Adrenal gland (tissue), 12 donors: ENCODE data around the gene IFNL1. TPM values are rescaled to one million over a fixed set of nuclear protein-coding genes. Genes with fewer than 3 reads are reported as not detected.

Source experiments
- DNase-seq, 7 donors: peaks; one replicate each; pipeline ENCODE4 v3.0.0-alpha.2; 2019 to 2020
- H3K27ac ChIP-seq, 5 donors: fragments of 200-600 bp; sonication (generic) in 4 of 5; 1 replicate in 3 of 5; 2 replicates in 2 of 5; pipeline versions ENCODE4 v1.5.1 to v1.8.0; 2016 to 2020; ENCODE audit warnings: mild to moderate bottlenecking in 1 of 5
- H3K27me3 ChIP-seq: fragments of 200-600 bp; 2 replicates; pipeline ENCODE4 v1.8.0; 2021
- H3K36me3 ChIP-seq, 2 donors: fragments of 200-600 bp; replicated peaks in 1 of 2; 1 replicate in 1 of 2; 2 replicates in 1 of 2; pipeline versions ENCODE4 v1.5.1 to v1.8.0; 2018 to 2022
- H3K4me1 ChIP-seq, 2 donors: fragments of 200-600 bp; replicated peaks in 1 of 2; 1 replicate in 1 of 2; 2 replicates in 1 of 2; pipeline versions ENCODE4 v1.5.1 to v1.8.0; 2018 to 2021
- H3K4me3 ChIP-seq, 4 donors: fragments of 200-600 bp; sonication (generic) in 3 of 4; one replicate each; pipeline ENCODE4 v1.5.1; 2016 to 2018
- H3K9me3 ChIP-seq, 3 donors: fragments of 200-600 bp; sonication (generic) in 1 of 3; replicated peaks in 1 of 3; 1 replicate in 2 of 3; 2 replicates in 1 of 3; pipeline versions ENCODE4 v1.5.1 to v1.8.0; 2016 to 2021
- CTCF ChIP-seq, 6 experiments: fragments of 450-650 bp in 4 of 6; fragments of 200-600 bp in 2 of 6; sonication (generic) in 1 of 6; IDR thresholded peaks; 1 replicate in 5 of 6; 2 replicates in 1 of 6; pipeline versions ENCODE4 v1.5.1 to v1.8.0; 2016 to 2021; ENCODE audit warnings: antibody characterized with exemption in 6 of 6, mild to moderate bottlenecking in 2 of 6, moderate library complexity in 1 of 6
- POLR2A ChIP-seq, 2 donors: fragments of 450-650 bp; IDR thresholded peaks; one replicate each; pipeline ENCODE4 v1.6.1; 2017; ENCODE audit warnings: antibody characterized with exemption in 2 of 2, mild to moderate bottlenecking in 2 of 2, moderate library complexity in 1 of 2
- WGBS, 4 donors: extraction: QIAGEN DNeasy Blood & Tissue Kit in 2 of 4; methylation state at CpG; one replicate each; pipeline versions ENCODE4 v1.1.5 to v1.1.7; 2013 to 2017; 5-methylcytosine and 5-hydroxymethylcytosine counted together
- intact Hi-C, 2 donors: fragments of 100-400 bp; cut with DNase I; formaldehyde crosslinking; loops; one replicate each; pipeline versions ENCODE4 v1.14.1 to v1.15.0; 2022 to 2023
- polyA plus RNA-seq, 3 donors: library from polyadenylated mRNA; stranded (reverse); fragments of 200-250 nt in 2 of 3; fragments of 350-450 nt in 1 of 3; fragmentation: Illumina TruSeq in 1 of 3; extraction: RNeasy Lipid Tissue Mini Kit (QIAGEN cat#74804) in 1 of 3; gene quantifications; one replicate each; pipeline ENCODE4 v1.2.3, GENCODE V29; 2013 to 2014
- total RNA-seq, 9 donors: library from RNA; depleted of rRNA in 4 of 9; stranded (reverse); fragments of >200 nt in 4 of 9; fragments of 120-200 nt in 1 of 9; fragmentation: NEBNext Ultra II Directional in 1 of 9; extraction: Animal tissue kit (Norgen Biotek cat#: 25700) in 1 of 9; gene quantifications; one replicate each; pipeline versions ENCODE4 v1.1.0 to v1.2.4, GENCODE V29; 2013 to 2023
- donor health status: healthy with polysubstance abuse.
- donor health status: Bipolar disorder and iron deficiency.
- donor health status: DM: yes; HTN: yes; CAD: no.
- donor health status: DM: no; HTN: no; CAD: no.
- donor health status: DM: no; HTN: no; CAD: no.
- donor health status: DM: yes; HTN: yes; CAD: no.

IFNL1 gene
- total and polyA plus RNA-seq, 12 donors, result not detected

DNA sequence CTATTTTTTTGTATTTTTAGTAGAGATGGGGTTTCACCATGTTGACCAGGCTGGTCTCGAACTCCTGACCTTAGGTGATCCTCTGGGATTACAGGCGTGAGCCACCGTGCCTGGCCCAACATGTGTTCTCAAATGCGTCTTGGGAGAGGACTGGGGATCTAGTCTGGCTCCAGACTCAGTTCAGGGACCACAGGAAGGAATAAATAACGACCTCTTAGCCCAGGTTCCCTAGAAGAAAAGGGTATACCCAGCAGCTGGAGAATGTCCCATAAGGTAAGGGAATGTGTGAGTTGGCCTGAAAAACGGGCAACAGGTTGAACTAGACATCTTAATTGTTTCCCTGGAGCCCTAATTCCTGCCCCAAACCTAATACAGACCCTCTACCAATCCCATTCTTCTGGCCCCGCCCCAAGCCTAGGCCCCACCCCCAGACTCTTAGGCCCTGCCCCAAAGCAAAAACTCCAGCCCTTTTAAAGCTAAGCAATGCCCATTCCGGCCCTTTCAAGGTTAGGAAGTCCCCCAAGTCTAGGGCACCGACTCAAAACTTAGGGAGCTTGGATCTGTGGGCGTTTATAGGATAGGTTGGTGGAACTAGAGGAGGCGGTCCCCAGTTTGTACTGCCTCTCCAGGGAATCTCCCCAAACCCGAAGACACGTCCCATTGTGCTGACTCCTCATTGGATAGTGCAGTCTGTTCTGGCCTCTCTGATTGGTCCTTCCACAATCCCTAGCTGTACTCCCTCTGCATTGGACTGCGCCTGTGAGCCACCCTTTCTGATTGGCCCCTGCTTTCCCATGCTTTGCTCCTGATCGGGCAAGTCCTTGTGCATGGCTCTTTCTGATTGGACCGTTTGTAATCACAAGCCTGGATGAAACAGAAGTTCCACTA lies 29.8 kb downstream of the IFNL1 start:
- DNase-seq, result no peak
- Histone ChIP-seq H3K4me1 (no peaks in the 10 kb centered on the region), H3K4me3 (no peak overlapping the region), H3K9me3 (no peaks in the 10 kb centered on the region), H3K36me3 (no peaks in the 10 kb centered on the region), H3K27me3 (no peaks in the 10 kb centered on the region), H3K27ac (no peak overlapping the region)
- no peak for TF ChIP-seq CTCF (IDR thresholded peaks at IDR 0.05)
- no peak for TF ChIP-seq POLR2A (IDR thresholded peaks at IDR 0.05)
- intact Hi-C loops, result loop anchor here (5.0 to 10.0 kb wide), 3 partner anchors 121 to 214 kb away; partner anchors contain the start of genes PAK4 (in 1 of the 2) and SYCN (in 1 of the 2)
- WGBS, 4 donors, result 80 to 81% (median 81%) methylated on average over 11 to 16 of the region's 16 CpGs

DNA sequence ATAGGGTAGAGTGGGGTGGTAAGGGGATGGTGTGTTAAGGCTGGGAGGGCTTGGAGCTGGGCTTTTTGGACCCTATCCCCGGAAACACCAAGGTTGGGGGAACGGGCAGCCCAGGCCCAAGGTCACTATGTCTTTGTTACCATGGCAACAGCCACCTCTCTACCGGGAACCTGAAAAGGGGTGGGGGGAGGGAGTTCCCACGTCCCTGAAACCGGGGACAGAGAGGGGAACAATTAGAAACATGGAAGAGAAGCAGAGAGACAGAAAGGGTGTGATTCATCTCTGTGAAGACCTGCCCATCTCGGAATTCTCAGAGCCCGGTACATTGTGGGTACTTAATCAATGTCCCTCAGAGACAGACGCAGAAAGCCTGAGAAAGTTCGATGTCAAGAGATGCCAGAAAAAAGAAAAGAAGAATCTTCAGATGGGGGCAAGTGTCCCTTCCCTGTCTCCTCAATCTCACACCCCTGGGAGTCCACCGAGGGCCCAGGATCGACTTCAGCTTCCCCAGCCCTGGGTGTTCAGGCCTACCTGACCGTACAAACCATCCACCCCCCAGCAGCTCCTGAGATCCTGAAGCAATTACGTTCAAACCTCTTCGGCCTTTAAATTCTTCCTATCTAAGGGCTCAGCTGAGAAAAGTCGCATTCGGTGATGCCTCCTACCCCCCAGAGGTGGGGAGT lies 31.3 kb downstream of the IFNL1 start:
- no peak for TF ChIP-seq CTCF (IDR thresholded peaks at IDR 0.05)
- no peak for TF ChIP-seq POLR2A (IDR thresholded peaks at IDR 0.05)

DNA sequence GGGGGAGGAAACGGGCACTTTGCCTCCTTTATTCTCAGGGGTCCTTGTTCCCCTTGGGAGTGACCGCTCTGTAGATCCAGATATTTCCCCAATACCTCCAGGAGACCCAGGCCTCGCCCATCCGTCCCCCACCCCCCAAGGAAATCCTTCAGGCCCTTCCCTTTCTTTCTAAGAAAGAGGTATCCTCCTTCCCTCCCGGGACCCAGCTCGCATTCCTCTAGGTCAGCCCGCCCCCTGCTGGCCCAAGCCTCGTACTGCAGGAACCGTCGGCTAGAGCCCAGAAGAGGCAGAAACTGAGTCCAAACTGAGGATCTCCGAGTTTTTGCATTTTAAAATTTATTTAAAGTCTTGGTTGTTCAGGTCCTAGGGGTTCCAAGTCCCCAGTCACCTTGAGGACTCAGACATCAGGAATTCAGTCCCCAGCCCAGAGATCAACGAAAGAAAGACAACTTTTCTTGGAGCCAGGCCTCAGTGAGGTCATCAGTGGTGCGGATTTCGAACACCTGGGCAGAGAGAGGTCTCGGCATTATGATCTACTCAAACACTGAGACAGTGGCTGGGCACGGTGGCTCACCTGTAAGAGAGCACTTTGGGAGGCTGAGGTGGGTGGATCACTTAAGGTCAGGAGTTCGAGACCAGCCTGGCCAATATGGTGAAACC lies 32.0 kb downstream of the IFNL1 start:
- H3K36me3 ChIP-seq, result no peaks in the 10 kb centered on the region
- intact Hi-C loops, result loop anchor here (5.0 to 10.0 kb wide), 3 partner anchors 123 to 216 kb away; partner anchors contain the start of genes PAK4 (in 1 of the 2) and SYCN (in 1 of the 2)
- no peak overlapping the region for H3K27ac ChIP-seq
- peak; percentile 78 to 94 (median 87) for DNase-seq
- WGBS, 4 donors, result 23 to 29% (median 26%) methylated on average over 17 of the region's 17 CpGs
- no peak overlapping the region for H3K4me3 ChIP-seq
- H3K9me3 ChIP-seq, result no peaks in the 10 kb centered on the region
- no peaks in the 10 kb centered on the region for H3K4me1 ChIP-seq
- H3K27me3 ChIP-seq, result no peaks in the 10 kb centered on the region
- TF ChIP-seq CTCF (IDR thresholded peaks at IDR 0.05), result peak; percentile 91 to 97 (median 94)
- TF ChIP-seq POLR2A (IDR thresholded peaks at IDR 0.05), result no peak

More for the DNA sequence above, 31.3 kb downstream of the IFNL1 start:
- no peak overlapping the region for H3K4me3 ChIP-seq
- intact Hi-C loops, result loop anchor here (5.0 to 10.0 kb wide), 3 partner anchors 123 to 215 kb away; partner anchors contain the start of genes PAK4 (in 1 of the 2) and SYCN (in 1 of the 2)
- no peaks in the 10 kb centered on the region for H3K36me3 ChIP-seq
- 46 to 49% (median 48%) methylated on average over 15 to 16 of the region's 16 CpGs for WGBS, 4 donors
- DNase-seq, result no peak
- no peaks in the 10 kb centered on the region for H3K27me3 ChIP-seq
- H3K9me3 ChIP-seq, result no peaks in the 10 kb centered on the region
- H3K27ac ChIP-seq, result no peak overlapping the region
- no peaks in the 10 kb centered on the region for H3K4me1 ChIP-seq
